ENCODE measurements around the gene TMEM170B. TPM values are rescaled to one million over a fixed set of nuclear protein-coding genes. Genes with fewer than 3 reads are reported as not detected.

TMEM170B gene
- total and polyA plus RNA-seq, 2 donors (not counting 1 experiment from before 2014, with no cell fraction given): 1.5 to 4.5 TPM

DNA sequence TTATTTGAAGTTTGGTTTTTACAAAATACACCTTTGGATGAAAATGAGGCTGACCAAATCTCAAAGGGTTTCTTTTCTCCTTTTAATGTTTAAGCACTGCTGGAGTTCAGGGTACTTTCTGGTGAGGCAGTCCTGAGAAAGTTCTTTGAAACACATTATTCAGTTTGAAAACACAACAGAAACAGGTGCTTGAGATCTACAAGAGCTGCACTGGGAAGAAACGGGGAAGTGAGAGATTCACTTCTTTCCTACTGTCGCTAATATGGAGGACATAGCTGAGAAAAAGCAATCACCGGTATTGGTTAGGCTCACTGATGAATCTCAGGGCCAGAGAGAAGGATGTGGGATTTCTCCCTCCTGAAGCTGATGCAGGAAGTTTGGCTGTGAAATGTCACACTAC, 22.9 kb upstream of the TMEM170B start:
- Histone ChIP-seq H3K36me3 (ENCODE audit: control insufficient read depth, insufficient read depth, low read length) (no peaks in the 10 kb centered on the region), H4K20me1 (ENCODE audit: control insufficient read depth, extremely low read depth, insufficient read depth, low read length) (no peaks in the 10 kb centered on the region), H3K79me2 (ENCODE audit: control insufficient read depth, insufficient read depth, low read length) (no peaks in the 10 kb centered on the region), H3K27me3 (ENCODE audit: control insufficient read depth, insufficient read depth, low read length) (no peaks in the 10 kb centered on the region), H2AFZ (ENCODE audit: low read length) (no peak overlapping the region), H3K4me1 (ENCODE audit: control insufficient read depth, extremely low read depth, insufficient read depth, low read length) (no peaks in the 10 kb centered on the region), H3K9ac (ENCODE audit: insufficient read depth, low read length) (no peak overlapping the region), H3K27ac (ENCODE audit: insufficient read depth, low read length) (no peak overlapping the region), H3K4me3 (replicated peaks in 1 of 4; ENCODE audit: control extremely low read depth in 1 of 4, insufficient read depth in 1 of 4, low read depth in 3 of 4, low read length in 4 of 4) (no peak overlapping the region), H3K4me2 (ENCODE audit: extremely low read depth, insufficient read depth, low read length) (no peak overlapping the region), H3K9me3 (ENCODE audit: control insufficient read depth, insufficient read depth, low read depth, low read length) (no peaks in the 10 kb centered on the region)
- no peak for TF ChIP-seq EZH2 (IDR thresholded peaks at IDR 0.05; ENCODE audit: low read length, missing control alignments)
- TF ChIP-seq, protein P1, sequence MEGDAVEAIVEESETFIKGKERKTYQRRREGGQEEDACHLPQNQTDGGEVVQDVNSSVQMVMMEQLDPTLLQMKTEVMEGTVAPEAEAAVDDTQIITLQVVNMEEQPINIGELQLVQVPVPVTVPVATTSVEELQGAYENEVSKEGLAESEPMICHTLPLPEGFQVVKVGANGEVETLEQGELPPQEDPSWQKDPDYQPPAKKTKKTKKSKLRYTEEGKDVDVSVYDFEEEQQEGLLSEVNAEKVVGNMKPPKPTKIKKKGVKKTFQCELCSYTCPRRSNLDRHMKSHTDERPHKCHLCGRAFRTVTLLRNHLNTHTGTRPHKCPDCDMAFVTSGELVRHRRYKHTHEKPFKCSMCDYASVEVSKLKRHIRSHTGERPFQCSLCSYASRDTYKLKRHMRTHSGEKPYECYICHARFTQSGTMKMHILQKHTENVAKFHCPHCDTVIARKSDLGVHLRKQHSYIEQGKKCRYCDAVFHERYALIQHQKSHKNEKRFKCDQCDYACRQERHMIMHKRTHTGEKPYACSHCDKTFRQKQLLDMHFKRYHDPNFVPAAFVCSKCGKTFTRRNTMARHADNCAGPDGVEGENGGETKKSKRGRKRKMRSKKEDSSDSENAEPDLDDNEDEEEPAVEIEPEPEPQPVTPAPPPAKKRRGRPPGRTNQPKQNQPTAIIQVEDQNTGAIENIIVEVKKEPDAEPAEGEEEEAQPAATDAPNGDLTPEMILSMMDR (conservative IDR thresholded peaks at IDR 0.05 in 1 of 2, IDR thresholded peaks at IDR 0.05 in 1 of 2; ENCODE audit: low read depth in 1 of 2, low read length in 2 of 2): no peak
- DNase-seq (ENCODE audit: low read depth in 2 of 2): no peak

DNA sequence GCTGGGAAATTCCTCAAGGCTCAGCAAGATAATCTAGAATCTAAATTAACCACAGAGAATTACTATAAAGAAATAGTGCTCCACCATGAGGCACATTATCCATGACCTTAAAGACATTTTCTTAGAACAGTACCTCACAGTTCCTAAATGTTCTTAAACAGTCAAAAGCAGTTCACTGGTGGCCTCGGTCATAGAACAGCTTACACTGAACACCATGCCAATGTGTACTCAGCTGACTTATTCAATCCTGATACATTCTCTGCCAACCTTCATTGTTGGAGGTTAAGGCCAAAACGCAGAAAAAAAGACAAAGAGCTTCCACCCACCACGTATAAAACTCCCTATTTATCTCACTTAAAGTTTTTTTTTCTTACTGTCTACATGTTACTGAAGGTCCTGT, 21.8 kb upstream of the TMEM170B start:
- TF ChIP-seq, protein P1 (conservative IDR thresholded peaks at IDR 0.05 in 1 of 2, IDR thresholded peaks at IDR 0.05 in 1 of 2; ENCODE audit: low read depth in 1 of 2, low read length in 2 of 2): no peak
- no peak for TF ChIP-seq EZH2 (IDR thresholded peaks at IDR 0.05; ENCODE audit: low read length, missing control alignments)
- Histone ChIP-seq H2AFZ (ENCODE audit: low read length) (no peak overlapping the region), H3K4me2 (ENCODE audit: extremely low read depth, insufficient read depth, low read length) (no peak overlapping the region), H3K4me1 (ENCODE audit: control insufficient read depth, extremely low read depth, insufficient read depth, low read length) (no peaks in the 10 kb centered on the region), H3K9me3 (ENCODE audit: control insufficient read depth, insufficient read depth, low read depth, low read length) (no peaks in the 10 kb centered on the region), H3K79me2 (ENCODE audit: control insufficient read depth, insufficient read depth, low read length) (no peaks in the 10 kb centered on the region), H3K27ac (ENCODE audit: insufficient read depth, low read length) (no peak overlapping the region), H3K9ac (ENCODE audit: insufficient read depth, low read length) (no peak overlapping the region), H4K20me1 (ENCODE audit: control insufficient read depth, extremely low read depth, insufficient read depth, low read length) (no peaks in the 10 kb centered on the region), H3K27me3 (ENCODE audit: control insufficient read depth, insufficient read depth, low read length) (no peaks in the 10 kb centered on the region), H3K36me3 (ENCODE audit: control insufficient read depth, insufficient read depth, low read length) (no peaks in the 10 kb centered on the region), H3K4me3 (replicated peaks in 1 of 4; ENCODE audit: control extremely low read depth in 1 of 4, insufficient read depth in 1 of 4, low read depth in 3 of 4, low read length in 4 of 4) (no peak overlapping the region)
- DNase-seq (ENCODE audit: low read depth in 2 of 2): no peak

DNA sequence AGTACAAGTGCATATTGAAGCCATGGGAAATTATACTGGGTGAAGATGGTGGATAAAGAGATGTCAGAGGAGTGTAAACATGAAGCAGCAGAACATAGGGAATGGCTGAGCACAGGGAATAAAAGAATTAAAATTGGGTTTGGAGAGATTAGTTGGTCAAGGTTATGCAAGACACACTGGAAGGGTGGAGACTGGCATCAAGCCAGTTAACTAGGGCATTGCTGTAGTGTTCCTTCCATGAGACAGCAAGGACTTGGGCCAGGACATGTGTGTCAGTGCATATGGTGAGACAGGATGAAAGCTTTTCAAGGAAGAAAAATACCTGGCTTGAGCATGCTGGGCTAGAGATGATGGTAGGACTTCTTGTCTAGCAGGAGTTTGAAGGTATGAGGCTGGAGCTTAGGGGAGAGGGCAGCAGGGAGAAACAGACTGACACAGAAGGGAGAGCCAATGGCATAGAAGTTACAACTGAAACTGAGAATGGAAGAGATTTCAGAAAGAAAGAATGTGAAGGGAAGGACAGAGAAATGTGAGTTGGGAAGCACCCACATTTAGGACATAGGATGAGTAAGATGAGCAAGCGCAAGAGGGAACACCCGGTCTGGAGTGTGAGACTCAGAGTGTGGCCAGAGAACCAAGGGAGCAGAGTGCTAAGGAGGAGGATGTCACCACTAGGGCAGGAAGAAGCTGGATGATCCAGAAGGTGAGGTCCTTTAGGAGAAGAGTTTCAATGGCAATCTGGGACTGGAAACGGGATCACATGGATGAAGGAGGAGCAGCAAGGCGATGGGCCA, 14.5 kb upstream of the TMEM170B start:
- Histone ChIP-seq H3K4me1 (ENCODE audit: control insufficient read depth, extremely low read depth, insufficient read depth, low read length) (no peaks in the 10 kb centered on the region), H3K9me3 (ENCODE audit: control insufficient read depth, insufficient read depth, low read depth, low read length) (no peaks in the 10 kb centered on the region), H3K36me3 (ENCODE audit: control insufficient read depth, insufficient read depth, low read length) (no peaks in the 10 kb centered on the region), H3K4me3 (replicated peaks in 1 of 4; ENCODE audit: control extremely low read depth in 1 of 4, insufficient read depth in 1 of 4, low read depth in 3 of 4, low read length in 4 of 4) (no peak overlapping the region), H3K9ac (ENCODE audit: insufficient read depth, low read length) (no peak overlapping the region), H3K27me3 (ENCODE audit: control insufficient read depth, insufficient read depth, low read length) (no peaks in the 10 kb centered on the region), H3K79me2 (ENCODE audit: control insufficient read depth, insufficient read depth, low read length) (no peaks in the 10 kb centered on the region), H4K20me1 (ENCODE audit: control insufficient read depth, extremely low read depth, insufficient read depth, low read length) (no peaks in the 10 kb centered on the region), H2AFZ (ENCODE audit: low read length) (no peak overlapping the region), H3K4me2 (ENCODE audit: extremely low read depth, insufficient read depth, low read length) (no peak overlapping the region), H3K27ac (ENCODE audit: insufficient read depth, low read length) (no peak overlapping the region)
- no peak for DNase-seq (ENCODE audit: low read depth in 2 of 2)
- TF ChIP-seq, protein P1 (conservative IDR thresholded peaks at IDR 0.05 in 1 of 2, IDR thresholded peaks at IDR 0.05 in 1 of 2; ENCODE audit: low read depth in 1 of 2, low read length in 2 of 2): no peak
- TF ChIP-seq EZH2 (IDR thresholded peaks at IDR 0.05; ENCODE audit: low read length, missing control alignments): no peak
